Chondrocyte (in vitro differentiated cells): Measurements from ENCODE around the gene UBE2J1. TPM values are rescaled to one million over a fixed set of nuclear protein-coding genes. Genes with fewer than 3 reads are reported as not detected.

Experiments
- DNase-seq: peaks from one replicate; pipeline ENCODE4 v3.0.0; 2021; ENCODE audit warnings: mixed read lengths, low spot score
- H3K27ac Mint-ChIP-seq: one replicate; pipeline ENCODE4 v1.8.0; 2021; ENCODE audit warnings: mild to moderate bottlenecking, moderate library complexity, mixed read lengths; ENCODE audit not compliant: unreplicated experiment
- H3K27me3 Mint-ChIP-seq: 2 replicates; pipeline ENCODE4 v1.8.0; 2021; ENCODE audit warnings: low read depth, mixed read lengths
- H3K36me3 Mint-ChIP-seq: 2 replicates; pipeline ENCODE4 v1.8.0; 2021; ENCODE audit warnings: low read depth, mixed read lengths
- H3K4me1 Mint-ChIP-seq: 2 replicates; pipeline ENCODE4 v1.8.0; 2021; ENCODE audit warnings: low read depth, mild to moderate bottlenecking, mixed read lengths
- H3K4me3 Mint-ChIP-seq: one replicate; pipeline ENCODE4 v1.8.0; 2021; ENCODE audit warnings: mild to moderate bottlenecking, moderate library complexity, mixed read lengths; ENCODE audit not compliant: unreplicated experiment
- H3K9me3 Mint-ChIP-seq: 2 replicates; pipeline ENCODE4 v1.8.0; 2021; ENCODE audit warnings: low read depth, mixed read lengths
- total RNA-seq: library from RNA; stranded (reverse); gene quantifications from 3 replicates; pipeline ENCODE4 v1.2.1, GENCODE V29; 2021
- TF ChIP-seq, protein P1 (sequence below): fragments of 200-600 bp; sonication (generic); IDR thresholded peaks from 2 replicates; pipeline ENCODE4 v1.5.0; 2021; ENCODE audit warnings: antibody characterized with exemption, mild to moderate bottlenecking, moderate library complexity

The UBE2J1 gene
- total RNA-seq, 1 donor from 2014 or later, result 49.1 TPM

DNA sequence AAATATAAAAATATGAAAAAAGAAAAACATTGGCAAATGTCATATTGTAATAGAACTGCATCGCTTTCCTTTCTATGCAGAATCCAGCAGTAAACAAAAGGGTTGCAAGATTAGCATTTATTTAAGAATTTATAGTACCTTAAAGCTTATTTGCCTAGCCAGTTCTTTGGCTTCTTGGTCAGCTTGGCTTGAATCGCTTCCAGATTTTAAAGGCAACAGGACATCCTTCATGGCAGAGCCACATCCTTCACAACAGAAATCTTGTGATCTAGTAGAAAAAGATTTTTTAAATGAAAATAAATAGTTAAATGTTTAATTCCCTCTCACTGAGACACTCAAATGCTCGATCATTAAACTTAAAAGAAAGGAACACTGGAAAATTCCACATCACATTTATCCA, 17.4 kb downstream of the UBE2J1 start:
- Mint-ChIP-seq H3K4me1 (peaks cover 2% of the 10 kb centered on the region), H3K9me3 (no peaks in the 10 kb centered on the region), H3K4me3 (no peak overlapping the region), H3K27me3 (no peaks in the 10 kb centered on the region), H3K27ac (no peak overlapping the region), H3K36me3 (peaks cover 32% of the 10 kb centered on the region)
- TF ChIP-seq, protein P1, sequence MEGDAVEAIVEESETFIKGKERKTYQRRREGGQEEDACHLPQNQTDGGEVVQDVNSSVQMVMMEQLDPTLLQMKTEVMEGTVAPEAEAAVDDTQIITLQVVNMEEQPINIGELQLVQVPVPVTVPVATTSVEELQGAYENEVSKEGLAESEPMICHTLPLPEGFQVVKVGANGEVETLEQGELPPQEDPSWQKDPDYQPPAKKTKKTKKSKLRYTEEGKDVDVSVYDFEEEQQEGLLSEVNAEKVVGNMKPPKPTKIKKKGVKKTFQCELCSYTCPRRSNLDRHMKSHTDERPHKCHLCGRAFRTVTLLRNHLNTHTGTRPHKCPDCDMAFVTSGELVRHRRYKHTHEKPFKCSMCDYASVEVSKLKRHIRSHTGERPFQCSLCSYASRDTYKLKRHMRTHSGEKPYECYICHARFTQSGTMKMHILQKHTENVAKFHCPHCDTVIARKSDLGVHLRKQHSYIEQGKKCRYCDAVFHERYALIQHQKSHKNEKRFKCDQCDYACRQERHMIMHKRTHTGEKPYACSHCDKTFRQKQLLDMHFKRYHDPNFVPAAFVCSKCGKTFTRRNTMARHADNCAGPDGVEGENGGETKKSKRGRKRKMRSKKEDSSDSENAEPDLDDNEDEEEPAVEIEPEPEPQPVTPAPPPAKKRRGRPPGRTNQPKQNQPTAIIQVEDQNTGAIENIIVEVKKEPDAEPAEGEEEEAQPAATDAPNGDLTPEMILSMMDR, result no peak
- DNase-seq, result no peak

- Mint-ChIP-seq H3K36me3 (peaks cover 36% of the 10 kb centered on the region), H3K4me1 (no peaks in the 10 kb centered on the region), H3K27me3 (no peaks in the 10 kb centered on the region), H3K27ac (no peak overlapping the region), H3K9me3 (no peaks in the 10 kb centered on the region), H3K4me3 (no peak overlapping the region)
- TF ChIP-seq, protein P1, result no peak
- no peak for DNase-seq
These were observed 21.6 kb downstream of the UBE2J1 start for GRCh38 chr6:89330910-89331309.

DNA sequence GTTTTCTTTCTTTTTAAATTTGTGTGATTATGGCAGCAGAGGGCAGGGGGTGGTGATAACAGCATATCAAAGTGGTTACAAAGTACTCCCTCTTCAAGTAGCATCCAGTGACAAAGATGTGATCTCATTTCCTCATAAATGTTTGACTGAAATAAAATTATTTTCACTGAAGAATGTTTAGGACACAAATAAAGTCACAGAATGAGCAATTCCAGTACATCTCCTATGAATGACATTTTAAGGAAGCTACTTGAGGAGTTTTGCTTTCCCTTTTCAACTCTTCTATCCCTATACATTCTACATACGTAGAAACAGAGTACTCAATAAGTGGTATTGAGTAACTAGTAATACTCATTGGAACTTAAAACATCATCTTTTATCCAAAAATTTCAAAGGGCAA, 23.5 kb downstream of the UBE2J1 start:
- no peaks in the 10 kb centered on the region for H3K4me1 Mint-ChIP-seq

DNA sequence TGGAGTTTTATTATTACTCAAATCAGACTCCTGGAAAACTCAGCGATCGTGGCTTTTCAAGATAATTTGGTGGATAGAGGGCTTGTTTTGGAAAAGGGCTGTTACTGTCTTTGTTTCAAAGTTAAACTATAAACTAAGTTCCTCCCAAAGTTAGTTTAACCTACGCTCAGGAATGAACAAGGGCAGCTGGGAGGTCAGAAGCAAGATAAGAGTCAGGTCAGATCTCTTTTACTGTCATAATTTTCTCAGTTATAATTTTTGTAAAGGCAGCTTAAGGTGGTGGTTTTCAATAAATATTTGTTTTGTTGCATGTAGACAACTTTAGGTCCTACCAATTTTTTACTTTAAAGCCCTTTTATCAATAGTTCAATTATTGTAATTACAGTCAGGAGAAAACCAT, 28.2 kb downstream of the UBE2J1 start:
- H3K9me3 Mint-ChIP-seq, result peaks cover 5% of the 10 kb centered on the region
- no peak for DNase-seq
- H3K4me3 Mint-ChIP-seq, result no peak overlapping the region
- H3K27me3 Mint-ChIP-seq, result no peaks in the 10 kb centered on the region
- no peak overlapping the region for H3K27ac Mint-ChIP-seq
- TF ChIP-seq, protein P1, result no peak
- H3K36me3 Mint-ChIP-seq, result peaks cover 25% of the 10 kb centered on the region
- no peaks in the 10 kb centered on the region for H3K4me1 Mint-ChIP-seq

More for the DNA sequence above, 23.5 kb downstream of the UBE2J1 start:
- Mint-ChIP-seq H3K4me3 (no peak overlapping the region), H3K27ac (no peak overlapping the region), H3K27me3 (no peaks in the 10 kb centered on the region), H3K36me3 (peaks cover 36% of the 10 kb centered on the region), H3K9me3 (no peaks in the 10 kb centered on the region)
- TF ChIP-seq, protein P1, result no peak
- DNase-seq, result no peak

DNA sequence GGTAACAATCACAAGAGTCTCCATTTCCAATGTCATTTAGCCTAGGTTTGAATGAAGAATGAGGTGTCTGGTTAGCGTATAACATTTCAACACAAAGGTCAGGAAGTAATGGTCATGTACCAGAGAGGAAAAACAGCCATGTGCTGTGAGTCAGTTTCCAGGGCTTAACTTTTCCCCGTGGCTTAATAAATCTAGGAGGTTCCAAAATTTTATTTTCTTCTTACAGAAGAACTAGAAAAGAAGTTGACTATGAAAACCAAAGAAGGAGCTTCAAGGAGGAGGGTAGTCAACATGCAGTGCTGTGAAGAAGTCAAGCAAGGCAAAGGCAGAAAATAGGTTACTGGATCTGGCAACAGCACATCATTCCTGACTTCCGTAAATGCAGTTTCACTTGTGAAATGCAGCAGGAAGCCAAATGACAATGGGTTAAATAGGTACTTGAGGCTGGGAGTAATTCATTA, 29.0 kb downstream of the UBE2J1 start:
- DNase-seq, result no peak
- no peaks in the 10 kb centered on the region for H3K4me1 Mint-ChIP-seq
- no peak overlapping the region for H3K4me3 Mint-ChIP-seq
- no peak overlapping the region for H3K27ac Mint-ChIP-seq
- peaks cover 19% of the 10 kb centered on the region for H3K36me3 Mint-ChIP-seq
- peaks cover 5% of the 10 kb centered on the region for H3K9me3 Mint-ChIP-seq
- H3K27me3 Mint-ChIP-seq, result no peaks in the 10 kb centered on the region
- TF ChIP-seq, protein P1, result no peak
